A673 (cell line): ENCODE measurements around the gene FGGY.

ENCODE experiments used
- CTCF ChIP-seq: fragments of 300-800, 200-600 bp; sonication (generic); conservative IDR thresholded peaks from 2 replicates; pipeline ENCODE4 v1.5.1; 2017; ENCODE audit warnings: low read depth, mild to moderate bottlenecking, antibody characterized with exemption, low read length, moderate library complexity, mixed read lengths
- EZH2 ChIP-seq: fragments of 200-600 bp; sonication (generic); IDR thresholded peaks from 2 replicates; pipeline ENCODE4 v1.6.1; 2017; ENCODE audit warnings: borderline replicate concordance, low read depth, mild to moderate bottlenecking, mixed read lengths, antibody characterized with exemption, low read length; ENCODE audit not compliant: poor library complexity, severe bottlenecking

GRCh38 chr1:59314776-59315528, 18.1 kb downstream of the FGGY start:
- TF ChIP-seq CTCF, result no peak
- no peak for TF ChIP-seq EZH2
